HEK293T (cell line): ENCODE measurements around the gene MARK4.

ENCODE experiments used
- CTBP1 ChIP-seq: fragments of 450-650 bp; IDR thresholded peaks from 2 replicates; pipeline ENCODE4 v1.6.1; 2016; ENCODE audit warnings: borderline replicate concordance
- ELF4 ChIP-seq: fragments of 450-650 bp; IDR thresholded peaks from 2 replicates; pipeline ENCODE4 v1.6.1; 2017; ENCODE audit warnings: antibody characterized with exemption
- FOXM1 ChIP-seq: fragments of 450-650 bp; IDR thresholded peaks from 2 replicates; pipeline ENCODE4 v1.6.1; 2017; ENCODE audit warnings: mild to moderate bottlenecking, borderline replicate concordance
- NFRKB ChIP-seq: fragments of 450-650 bp; IDR thresholded peaks from 2 replicates; pipeline ENCODE4 v1.6.1; 2016; ENCODE audit warnings: mild to moderate bottlenecking, moderate library complexity
- SUZ12 ChIP-seq: fragments of 450-650 bp; IDR thresholded peaks from 2 replicates; pipeline ENCODE4 v1.6.1; 2016; ENCODE audit warnings: mild to moderate bottlenecking
- TARDBP ChIP-seq: fragments of 450-650 bp; IDR thresholded peaks from 2 replicates; pipeline ENCODE4 v1.6.1; 2016
- ZNF384 ChIP-seq: fragments of 450-650 bp; IDR thresholded peaks from 2 replicates; pipeline ENCODE4 v1.6.1; 2016

DNA sequence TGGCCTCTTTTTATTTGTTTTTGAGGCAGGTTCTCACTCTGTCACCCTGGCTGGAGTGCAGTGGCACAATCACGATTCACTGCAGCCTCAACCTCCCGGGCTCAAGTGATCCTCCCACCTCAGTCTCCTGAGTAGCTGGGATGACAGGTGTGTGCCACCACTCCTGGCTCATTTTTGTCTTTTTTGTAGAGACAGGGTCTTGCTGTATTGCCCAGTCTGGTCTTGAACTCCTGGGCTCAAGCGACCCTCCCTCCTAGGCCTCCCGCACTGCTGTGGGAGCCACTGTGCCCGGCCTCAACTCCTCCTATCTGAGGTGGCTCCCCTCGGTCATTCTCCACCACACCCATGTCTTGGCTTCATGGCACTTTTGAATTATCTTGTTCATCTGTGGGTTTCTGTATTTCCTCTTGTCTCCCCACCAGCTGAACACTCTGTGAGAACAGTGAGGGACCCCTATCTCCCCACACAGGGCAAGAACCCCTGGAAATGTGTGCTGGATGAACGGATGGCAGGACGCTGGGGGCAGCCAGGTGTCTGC, 63.7 kb downstream of the MARK4 start:
- no peak for TF ChIP-seq SUZ12
- no peak for TF ChIP-seq NFRKB
- no peak for TF ChIP-seq CTBP1
- TF ChIP-seq ELF4, result no peak
- TF ChIP-seq ZNF384, result no peak
- TF ChIP-seq TARDBP, result no peak
- no peak for TF ChIP-seq FOXM1
